ENCODE measurements around the gene TM7SF3.
A peak's percentile ranks its signal among the peaks of the same experiment; 100 is the strongest.

TM7SF3 gene

GRCh38 chr12:27014085-27014858, at the start of gene TM7SF3:
TSS of gene TM7SF3 (minus strand) at chr12:27014384. CDS start at chr12:27014168, 216 bp downstream.
- peak; percentile 91 for TF ChIP-seq CTCF (IDR thresholded peaks at IDR 0.05; ENCODE audit: control extremely low read depth, extremely low read depth, low read depth, missing control alignments)
- DNase-seq (ENCODE audit: extremely low spot score), result peak; percentile 95
- CTCF ChIA-PET, result interaction anchor here (0.6 to 6.5 kb wide), 36 partner anchors 9 to 691 kb away, joined by 3 to 57 read pairs (median 4); partner anchors contain the start of genes ITPR2, MED21 and STK38L

GRCh38 chr12:27063250-27063851, 49.2 kb upstream of the TM7SF3 start:
- CTCF ChIA-PET, result no interaction called here
- POLR2A ChIA-PET, result no interaction called here
- no peak for DNase-seq (ENCODE audit: extremely low spot score)
- no peak for TF ChIP-seq CTCF (IDR thresholded peaks at IDR 0.05; ENCODE audit: control extremely low read depth, extremely low read depth, low read depth, missing control alignments)

More at GRCh38 chr12:27014085-27014858, at the start of gene TM7SF3:
- POLR2A ChIA-PET, result no interaction called here

GRCh38 chr12:27061317-27061716, 47.1 kb upstream of the TM7SF3 start:
- TF ChIP-seq CTCF (IDR thresholded peaks at IDR 0.05; ENCODE audit: control extremely low read depth, extremely low read depth, low read depth, missing control alignments), result no peak
- ChIA-PET POLR2A (no interaction called here), CTCF (no interaction called here)
- DNase-seq (ENCODE audit: extremely low spot score), result no peak

- TF ChIP-seq CTCF (IDR thresholded peaks at IDR 0.05; ENCODE audit: control extremely low read depth, extremely low read depth, low read depth, missing control alignments), result no peak
These were observed 46.6 kb upstream of the TM7SF3 start for GRCh38 chr12:27060740-27061139.

GRCh38 chr12:27057543-27057942, 43.4 kb upstream of the TM7SF3 start:
- ChIA-PET CTCF (no interaction called here), POLR2A (no interaction called here)
- no peak for DNase-seq (ENCODE audit: extremely low spot score)
- TF ChIP-seq CTCF (IDR thresholded peaks at IDR 0.05; ENCODE audit: control extremely low read depth, extremely low read depth, low read depth, missing control alignments), result no peak

More at GRCh38 chr12:27060740-27061139, 46.6 kb upstream of the TM7SF3 start:
- POLR2A ChIA-PET, result no interaction called here
- CTCF ChIA-PET, result interaction anchor here (1.4 kb wide), 1 partner anchor 51 kb away, joined by 3 read pairs; no protein-coding TSS in a partner anchor
- no peak for DNase-seq (ENCODE audit: extremely low spot score)

GRCh38 chr12:27055966-27056365, 41.8 kb upstream of the TM7SF3 start:
- POLR2A ChIA-PET, result no interaction called here
- TF ChIP-seq CTCF (IDR thresholded peaks at IDR 0.05; ENCODE audit: control extremely low read depth, extremely low read depth, low read depth, missing control alignments), result no peak
- no peak for DNase-seq (ENCODE audit: extremely low spot score)
- CTCF ChIA-PET, result no interaction called here

Measured in GM10248 (cell line).